ENCODE results near the gene C16orf82.

C16orf82 gene

DNA sequence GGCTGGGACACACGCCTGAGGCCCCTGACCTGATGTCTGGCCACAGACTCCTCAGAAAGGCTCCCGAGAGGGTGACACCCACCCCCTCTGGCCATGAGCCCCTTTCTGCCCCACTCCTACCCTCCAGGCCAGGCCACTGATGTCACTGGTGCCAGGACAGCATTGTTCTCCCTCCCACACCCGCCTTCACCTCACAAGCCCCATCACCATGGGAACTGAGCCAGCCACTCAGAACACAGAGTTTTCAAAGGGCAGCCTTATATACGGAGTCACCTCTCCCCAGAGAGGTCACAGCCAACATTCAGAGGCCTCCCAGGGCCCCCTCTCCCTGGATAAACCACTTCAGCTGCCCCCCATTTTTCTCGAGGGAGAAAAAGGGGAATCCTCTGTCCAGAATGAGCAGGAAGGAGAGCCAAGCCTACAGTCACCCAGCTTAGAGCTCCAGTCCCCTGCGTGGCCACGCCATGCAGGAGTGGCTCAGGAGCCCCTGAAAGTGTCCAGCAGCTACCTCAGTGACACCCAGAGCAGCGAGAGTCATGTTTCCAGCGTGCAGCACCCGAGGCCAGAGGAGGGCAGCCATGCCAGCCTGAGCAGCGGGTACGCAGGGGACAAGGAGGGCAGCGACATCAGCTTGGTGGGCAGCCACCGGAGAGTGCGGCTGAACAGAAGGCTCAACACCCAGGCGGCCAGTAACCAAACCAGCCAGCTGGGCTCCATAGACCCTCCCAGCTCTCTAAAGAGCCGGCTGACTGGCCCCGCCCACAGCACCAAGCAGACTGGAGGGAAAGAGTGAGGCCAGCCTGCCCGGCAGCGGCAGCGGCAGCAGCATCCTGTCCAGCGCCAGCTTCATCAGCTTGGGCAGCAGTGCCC lies at the start of gene C16orf82:
Gene C16orf82 (plus strand): TSS at position 260 of the 870 bp plus-strand sequence.
- no peak for TF ChIP-seq Cebpa-rat (IDR thresholded peaks at IDR 0.05)
- H3K4me3 ChIP-seq, result no peak within 1 kb of the TSS
- 0 out of 22 replicates have a peak, but pooled peaks cover 0 to 8% (median 0%) of the 10 kb centered on the region in 11 experiments for H3K9me3 ChIP-seq (replicated peaks in 1 of 11)
- no peak within 1 kb of the TSS for H3K4me2 ChIP-seq
- no peaks in the 10 kb centered on the region for H3K27me3 ChIP-seq
- no peaks in the 10 kb centered on the region for H3K4me1 ChIP-seq
- H3K9ac ChIP-seq, result no peak within 1 kb of the TSS
- no peaks in the 10 kb centered on the region for H3K36me3 ChIP-seq
- H3K27ac ChIP-seq, result no peak within 1 kb of the TSS
- no peaks in the 10 kb centered on the region for H4K20me1 ChIP-seq

GRCh38 chr16:27020031-27020430 lies 46.7 kb upstream of the C16orf82 start:
- no peak for TF ChIP-seq Cebpa-rat (IDR thresholded peaks at IDR 0.05)
- H3K27me3 ChIP-seq, result no peaks in the 10 kb centered on the region
- no peaks in the 10 kb centered on the region for H4K20me1 ChIP-seq
- H3K36me3 ChIP-seq, result no peaks in the 10 kb centered on the region
- H3K4me1 ChIP-seq, result peaks cover 0 to 7% (median 0%) of the 10 kb centered on the region in 10 experiments; a peak in 5 of 20 replicates
- H3K27ac ChIP-seq, result no peak overlapping the region
- H3K4me2 ChIP-seq, result no peak overlapping the region
- H3K9me3 ChIP-seq (replicated peaks in 1 of 11), result peaks cover 22 to 46% (median 36%) of the 10 kb centered on the region in 11 experiments; a peak in 20 of 22 replicates
- H3K9ac ChIP-seq, result no peak overlapping the region
- H3K4me3 ChIP-seq, result no peak overlapping the region

DNA sequence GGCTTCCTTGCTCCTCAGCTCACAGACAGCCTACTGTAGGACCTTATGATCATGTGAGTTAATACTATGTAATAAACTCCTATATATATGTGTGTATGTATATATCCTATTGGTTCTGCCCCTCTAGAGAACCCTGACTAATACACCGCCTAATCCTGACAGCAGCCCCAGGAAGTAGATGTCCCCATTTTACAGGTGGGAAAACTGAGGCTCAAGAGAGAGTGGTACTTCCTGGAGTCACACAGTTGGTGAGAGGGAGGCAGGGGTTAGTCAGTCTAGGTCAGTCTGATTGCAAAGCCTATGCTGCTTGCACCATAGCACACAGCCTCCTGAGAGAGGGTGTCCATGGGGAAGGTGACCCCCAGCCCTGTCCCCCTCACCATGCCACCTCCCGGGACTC lies 42.7 kb upstream of the C16orf82 start:
- Histone ChIP-seq H3K4me3 (no peak overlapping the region), H3K4me2 (no peak overlapping the region), H3K36me3 (no peaks in the 10 kb centered on the region), H3K9ac (no peak overlapping the region), H3K9me3 (replicated peaks in 1 of 11) (peaks cover 18 to 40% (median 29%) of the 10 kb centered on the region in 11 experiments; a peak in 20 of 22 replicates), H3K27ac (no peak overlapping the region), H3K27me3 (no peaks in the 10 kb centered on the region), H3K4me1 (no peaks in the 10 kb centered on the region; a peak in 1 of 20 replicates), H4K20me1 (no peaks in the 10 kb centered on the region)
- no peak for TF ChIP-seq Cebpa-rat (IDR thresholded peaks at IDR 0.05)

DNA sequence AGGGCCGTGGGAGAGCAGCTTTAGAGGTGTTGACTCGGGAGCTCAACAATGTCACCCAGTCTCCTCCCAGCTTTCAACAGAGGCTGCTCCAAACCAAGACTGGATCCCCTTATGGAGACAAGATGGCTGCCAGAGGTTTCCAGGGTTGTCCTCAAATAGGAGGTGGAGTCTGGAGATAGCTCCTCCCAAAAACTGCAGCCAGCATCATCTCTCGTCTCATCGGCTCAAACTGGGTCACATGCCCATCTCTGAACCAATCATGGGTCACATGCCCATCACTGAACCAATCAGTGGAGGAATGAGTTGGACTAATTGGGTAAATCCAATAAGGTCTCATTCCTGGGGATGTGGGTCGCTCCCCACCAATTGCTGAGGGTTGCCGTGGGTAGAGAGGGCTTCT lies 41.1 kb upstream of the C16orf82 start:
- H3K4me3 ChIP-seq, result no peak overlapping the region
- no peak overlapping the region for H3K9ac ChIP-seq
- no peak overlapping the region for H3K4me2 ChIP-seq
- TF ChIP-seq Cebpa-rat (IDR thresholded peaks at IDR 0.05), result no peak
- no peaks in the 10 kb centered on the region for H4K20me1 ChIP-seq
- no peak overlapping the region for H3K27ac ChIP-seq
- no peaks in the 10 kb centered on the region for H3K36me3 ChIP-seq
- peaks cover 15 to 28% (median 23%) of the 10 kb centered on the region in 11 experiments; a peak in 17 of 22 replicates for H3K9me3 ChIP-seq (replicated peaks in 1 of 11)
- no peaks in the 10 kb centered on the region; a peak in 1 of 20 replicates for H3K4me1 ChIP-seq
- no peaks in the 10 kb centered on the region for H3K27me3 ChIP-seq

DNA sequence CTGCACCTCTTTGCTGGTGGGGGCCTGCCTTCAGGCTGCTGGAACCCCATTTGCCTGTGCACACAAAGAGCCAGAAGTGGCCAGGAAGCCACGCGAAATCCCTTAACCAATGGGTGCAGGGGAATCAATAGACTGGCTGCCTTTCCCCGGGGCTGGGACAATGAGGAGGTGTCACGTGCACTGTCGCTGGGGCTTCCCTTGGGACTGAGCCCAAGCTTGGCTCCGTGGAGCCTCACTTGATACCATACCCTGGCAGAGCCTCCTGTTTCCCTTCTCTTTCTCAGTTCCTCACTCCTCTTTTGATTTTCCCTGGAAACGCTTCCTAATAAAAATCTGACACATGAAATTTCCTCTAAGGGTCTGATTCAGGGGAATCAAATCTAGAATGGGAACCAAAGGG lies 38.8 kb upstream of the C16orf82 start:
- H4K20me1 ChIP-seq, result no peaks in the 10 kb centered on the region
- H3K4me1 ChIP-seq, result no peaks in the 10 kb centered on the region
- TF ChIP-seq Cebpa-rat (IDR thresholded peaks at IDR 0.05), result no peak
- H3K4me2 ChIP-seq, result no peak overlapping the region
- no peak overlapping the region for H3K27ac ChIP-seq
- no peak overlapping the region for H3K4me3 ChIP-seq
- no peak overlapping the region for H3K9ac ChIP-seq
- H3K9me3 ChIP-seq (replicated peaks in 1 of 11), result peaks cover 11 to 16% (median 15%) of the 10 kb centered on the region in 11 experiments; a peak in 16 of 22 replicates
- no peaks in the 10 kb centered on the region for H3K27me3 ChIP-seq
- no peaks in the 10 kb centered on the region for H3K36me3 ChIP-seq

DNA sequence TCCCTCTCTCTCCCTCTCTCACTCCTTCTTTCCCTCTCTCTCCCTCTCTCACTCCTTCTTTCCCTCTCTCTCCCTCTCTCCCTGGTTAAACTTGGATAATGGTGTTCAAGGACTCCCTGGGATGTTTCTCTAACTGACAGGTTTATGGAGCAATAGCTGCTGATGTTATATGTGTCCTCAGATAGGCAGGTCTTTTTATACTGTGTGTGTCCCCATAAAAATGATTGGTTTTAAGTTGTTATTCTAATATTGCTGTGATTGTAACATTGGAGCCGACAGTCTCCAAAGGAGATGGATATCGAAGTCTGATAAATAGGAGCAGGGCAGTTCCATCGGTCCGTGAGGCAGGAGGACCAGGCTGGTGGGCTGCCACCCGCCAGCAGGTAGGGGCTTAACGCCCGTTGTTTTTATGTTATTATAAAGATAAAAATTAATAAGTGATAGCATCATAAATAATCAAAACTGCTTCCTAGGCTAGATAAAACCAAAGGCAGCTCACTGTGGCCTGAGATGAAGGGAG lies 38.1 kb upstream of the C16orf82 start:
- Histone ChIP-seq H3K27ac (no peak overlapping the region), H3K4me2 (no peak overlapping the region), H3K36me3 (no peaks in the 10 kb centered on the region), H3K4me1 (no peaks in the 10 kb centered on the region), H3K9ac (no peak overlapping the region), H3K27me3 (no peaks in the 10 kb centered on the region), H3K9me3 (replicated peaks in 1 of 11) (peaks cover 4 to 11% (median 8%) of the 10 kb centered on the region in 11 experiments; a peak in 15 of 22 replicates), H4K20me1 (no peaks in the 10 kb centered on the region), H3K4me3 (no peak overlapping the region)
- TF ChIP-seq Cebpa-rat (IDR thresholded peaks at IDR 0.05), result no peak

GRCh38 chr16:27029525-27029924 lies 37.2 kb upstream of the C16orf82 start:
- H3K27ac ChIP-seq, result no peak overlapping the region
- H3K9ac ChIP-seq, result no peak overlapping the region
- H3K27me3 ChIP-seq, result no peaks in the 10 kb centered on the region
- TF ChIP-seq Cebpa-rat (IDR thresholded peaks at IDR 0.05), result no peak
- H3K9me3 ChIP-seq (replicated peaks in 1 of 11), result peaks cover 0 to 2% (median 0%) of the 10 kb centered on the region in 11 experiments; a peak in 4 of 22 replicates
- H4K20me1 ChIP-seq, result no peaks in the 10 kb centered on the region
- H3K36me3 ChIP-seq, result no peaks in the 10 kb centered on the region
- no peaks in the 10 kb centered on the region for H3K4me1 ChIP-seq
- H3K4me3 ChIP-seq, result no peak overlapping the region
- H3K4me2 ChIP-seq, result no peak overlapping the region

DNA sequence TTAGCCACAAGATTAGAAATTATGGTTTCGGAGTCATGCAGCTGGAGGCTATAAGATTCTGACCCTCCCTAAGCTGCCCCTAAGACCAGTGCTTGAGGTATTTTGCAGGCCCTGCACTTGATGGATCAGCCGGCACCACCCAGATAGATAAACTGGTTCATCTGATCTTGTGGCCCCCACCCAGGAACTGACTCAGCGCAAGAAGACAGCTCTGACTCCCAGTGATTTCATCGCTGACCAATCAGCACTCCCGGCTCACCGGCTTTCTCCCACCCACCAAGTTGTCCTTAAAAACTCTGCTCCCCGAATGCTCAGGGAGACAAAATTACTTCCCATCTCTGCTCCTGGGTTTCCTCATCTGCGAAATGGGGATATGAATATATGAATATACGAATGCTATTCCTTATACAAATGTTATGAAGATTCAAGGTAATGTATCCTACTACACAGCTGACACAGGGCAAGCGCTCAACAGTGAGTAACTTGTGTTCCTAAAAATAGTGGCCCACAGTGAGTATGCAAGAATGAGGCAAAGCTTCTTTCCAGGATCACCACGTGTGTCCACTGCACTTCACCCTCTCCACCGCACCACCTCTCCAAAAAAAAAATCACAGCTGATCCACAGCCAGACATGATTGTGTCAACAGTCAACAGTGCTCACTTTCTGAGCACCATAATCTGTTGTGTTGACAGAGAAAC lies 33.3 kb upstream of the C16orf82 start:
- no peak for TF ChIP-seq Cebpa-rat (IDR thresholded peaks at IDR 0.05)
- Histone ChIP-seq H3K4me1 (no peaks in the 10 kb centered on the region), H3K27ac (no peak overlapping the region), H4K20me1 (no peaks in the 10 kb centered on the region), H3K27me3 (no peaks in the 10 kb centered on the region), H3K4me2 (no peak overlapping the region; a peak in 1 of 22 replicates), H3K9me3 (replicated peaks in 1 of 11) (peaks cover 0 to 5% (median 0%) of the 10 kb centered on the region in 11 experiments; a peak in 1 of 22 replicates), H3K9ac (no peak overlapping the region), H3K36me3 (no peaks in the 10 kb centered on the region), H3K4me3 (no peak overlapping the region)

DNA sequence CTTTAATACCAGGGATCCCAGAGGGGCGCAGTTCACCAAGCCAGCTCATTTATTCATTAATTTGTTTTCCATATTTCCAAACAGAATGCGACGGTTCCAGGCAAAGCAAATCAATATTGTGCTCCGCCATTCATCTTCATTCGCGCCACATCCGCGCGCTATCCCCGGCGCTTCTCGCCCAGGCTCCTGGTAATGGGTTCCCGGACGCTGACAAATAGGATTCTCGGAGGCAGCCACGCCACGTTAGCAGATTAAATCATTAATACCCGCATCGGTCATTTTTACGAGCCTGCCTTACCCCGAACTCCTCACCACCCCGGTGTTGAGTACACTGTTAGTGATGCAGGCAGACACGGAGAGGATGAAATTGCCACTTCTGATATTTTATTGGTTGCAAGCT lies 26.0 kb upstream of the C16orf82 start:
- no peaks in the 10 kb centered on the region for H3K36me3 ChIP-seq
- no peak overlapping the region for H3K4me3 ChIP-seq
- no peak overlapping the region for H3K9ac ChIP-seq
- H3K4me1 ChIP-seq, result 0 out of 20 replicates have a peak, but pooled peaks cover 0 to 4% (median 0%) of the 10 kb centered on the region in 10 experiments
- H3K4me2 ChIP-seq, result no peak overlapping the region
- H3K27ac ChIP-seq, result no peak overlapping the region
- no peaks in the 10 kb centered on the region for H4K20me1 ChIP-seq
- H3K27me3 ChIP-seq, result no peaks in the 10 kb centered on the region
- peaks cover 0 to 21% (median 12%) of the 10 kb centered on the region in 11 experiments; a peak in 11 of 22 replicates for H3K9me3 ChIP-seq (replicated peaks in 1 of 11)
- no peak for TF ChIP-seq Cebpa-rat (IDR thresholded peaks at IDR 0.05)
